Cortex of kidney (tissue), 1 donor: ENCODE results near the gene DACH2.

Experiments
- DNase-seq: peaks from one replicate; lab custom pipeline; 2025; lab: John Stamatoyannopoulos, UW

DACH2 gene

DNA sequence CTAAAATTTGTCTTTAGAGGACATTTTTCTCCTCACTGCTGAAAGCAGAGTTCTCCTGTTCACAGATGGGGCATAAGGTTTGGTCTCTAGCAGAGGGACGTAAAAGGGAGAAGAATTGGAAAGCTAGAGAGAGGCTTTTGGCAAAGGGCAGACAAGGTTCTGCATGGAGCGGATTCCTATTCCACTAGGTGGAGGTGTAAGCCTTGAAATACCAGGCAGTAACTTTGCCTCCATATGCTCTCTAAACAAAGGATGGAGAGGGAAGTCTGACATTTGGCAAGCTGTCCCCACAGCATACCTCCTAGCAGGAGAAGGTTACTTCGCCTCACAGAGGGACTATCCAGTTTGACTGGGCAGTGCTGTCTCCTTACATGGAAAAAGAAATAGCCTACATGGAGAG lies 174.7 kb downstream of the DACH2 start:
- DNase-seq = no peak

DNA sequence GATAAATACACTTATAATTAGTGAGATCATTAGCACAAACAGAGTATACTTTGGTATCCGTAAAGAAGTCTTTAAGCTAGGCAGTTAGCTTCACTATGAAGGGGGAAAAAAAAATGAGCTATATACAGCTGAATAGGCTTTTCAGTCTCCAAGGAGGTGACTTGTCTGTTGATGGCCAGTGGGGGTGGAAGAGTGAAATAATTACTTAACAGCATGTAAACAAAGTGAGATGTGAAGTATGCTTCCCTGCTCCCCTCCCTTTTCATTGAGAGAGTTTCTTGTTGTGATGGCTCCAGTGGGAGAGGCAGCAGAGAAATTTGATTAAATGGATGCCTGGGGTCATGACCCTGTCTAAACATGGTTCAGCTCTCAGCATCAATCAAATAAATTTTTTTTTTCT lies 180.9 kb downstream of the DACH2 start:
- DNase-seq = no peak

DNA sequence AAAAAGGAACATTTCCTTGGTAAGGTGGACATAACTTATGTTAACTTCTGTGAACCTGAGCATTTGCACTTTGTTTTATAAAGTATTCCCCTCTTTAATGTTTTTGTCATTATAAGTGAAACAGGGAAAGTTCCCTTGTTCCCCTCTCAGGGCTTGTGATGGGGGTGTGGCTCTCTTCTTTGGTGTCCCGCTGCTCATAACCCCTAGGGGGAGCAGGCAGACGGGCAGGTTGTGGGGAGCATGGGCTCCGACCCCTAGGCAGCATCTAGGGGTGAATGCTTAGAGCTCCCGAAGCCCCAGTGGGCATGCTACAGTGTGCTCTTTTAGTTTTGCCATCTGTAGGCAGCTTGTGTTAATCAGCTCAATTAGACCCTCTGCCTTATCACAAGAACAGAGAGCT lies 200.4 kb downstream of the DACH2 start:
- no peak for DNase-seq

DNA sequence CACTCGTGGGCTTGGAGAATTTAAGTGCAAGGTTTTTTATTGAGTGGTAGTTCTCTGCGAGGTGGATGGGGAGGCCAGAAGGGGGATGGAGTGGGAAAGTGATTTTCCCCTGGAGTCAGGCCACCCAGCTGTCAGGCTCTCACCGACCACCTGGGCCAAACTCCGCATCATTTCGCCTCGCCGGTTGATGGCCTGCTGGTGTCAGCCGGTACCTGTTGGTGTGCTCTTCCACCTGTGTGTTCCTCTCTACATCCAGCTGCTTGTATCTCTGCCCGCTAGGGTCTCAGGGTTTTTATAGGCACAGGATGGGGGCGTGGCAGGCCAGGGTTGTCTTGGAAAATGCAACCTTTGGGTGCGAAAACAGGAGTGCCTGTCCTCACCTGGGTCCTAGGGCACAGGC lies 200.9 kb downstream of the DACH2 start:
- DNase-seq = no peak

DNA sequence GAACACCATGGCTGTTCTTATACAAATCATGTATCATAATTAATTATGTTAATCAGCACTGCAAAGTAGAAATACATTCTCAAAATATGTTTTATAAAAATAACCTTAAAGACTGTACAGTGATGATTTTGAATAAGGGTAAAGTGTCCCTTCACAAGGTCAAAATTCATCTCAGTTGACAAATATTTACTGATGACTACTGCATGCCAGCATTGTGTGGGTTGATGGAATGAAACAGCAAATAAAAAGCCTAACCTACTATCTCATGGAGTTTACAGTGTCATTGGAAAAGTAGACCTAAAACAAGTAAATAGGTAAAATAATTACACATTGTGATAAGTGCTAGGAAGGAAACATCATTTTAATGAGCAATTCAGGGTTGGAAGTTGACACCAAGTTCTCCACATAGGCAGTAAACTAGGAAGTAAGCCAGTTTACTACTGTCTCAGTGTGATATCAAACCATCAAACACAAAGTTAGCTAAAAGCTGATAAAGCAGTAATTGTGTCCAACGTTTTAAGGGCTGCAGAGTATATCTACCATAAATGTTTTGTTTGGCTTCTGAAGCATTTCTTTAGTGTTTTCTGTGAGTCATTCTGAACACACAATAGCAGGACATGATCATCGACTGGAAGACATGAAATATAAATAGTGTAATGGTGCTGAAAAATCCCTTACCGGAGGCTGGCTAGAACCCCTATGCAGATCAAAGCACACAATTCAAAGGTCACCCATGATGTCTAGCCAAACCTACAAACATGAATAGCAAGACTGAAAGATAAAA lies 221.8 kb downstream of the DACH2 start:
- DNase-seq = no peak

DNA sequence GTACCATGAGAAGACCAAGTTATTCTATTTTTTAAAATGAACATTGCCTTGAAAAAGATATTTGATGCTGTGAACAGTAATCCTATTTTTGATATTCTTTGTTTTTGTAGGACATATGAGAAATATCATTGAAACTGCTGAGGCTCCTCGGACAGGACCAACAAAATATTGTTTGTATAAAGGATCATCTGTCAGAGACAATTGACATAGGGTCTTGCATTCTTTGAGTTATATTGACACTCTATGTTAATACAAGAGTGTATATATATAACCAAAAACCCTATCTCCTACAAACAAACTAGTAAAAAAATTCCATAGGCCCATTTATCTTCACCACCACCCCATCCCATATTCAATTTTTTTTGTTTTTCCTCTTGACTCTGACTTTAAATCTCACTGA lies 222.7 kb downstream of the DACH2 start:
- DNase-seq = no peak

DNA sequence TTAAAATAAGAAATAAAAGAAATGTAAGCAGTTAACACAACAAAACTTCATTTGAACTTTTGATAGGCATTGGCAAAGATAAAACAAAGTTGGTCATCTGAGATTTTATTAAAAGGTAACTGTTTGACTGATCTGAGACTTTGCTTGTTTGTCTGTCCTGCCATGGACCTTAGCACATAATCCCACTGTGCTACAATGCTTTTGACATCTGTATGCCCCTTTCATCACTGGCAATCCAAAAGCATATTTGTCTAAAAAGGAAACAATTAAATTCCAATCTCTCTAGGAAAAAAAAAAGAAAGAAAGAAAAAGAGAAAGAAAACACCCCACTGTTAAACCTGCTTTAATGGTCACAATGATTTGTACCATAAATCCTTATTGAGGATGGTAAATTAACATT lies 231.0 kb downstream of the DACH2 start:
- no peak for DNase-seq

DNA sequence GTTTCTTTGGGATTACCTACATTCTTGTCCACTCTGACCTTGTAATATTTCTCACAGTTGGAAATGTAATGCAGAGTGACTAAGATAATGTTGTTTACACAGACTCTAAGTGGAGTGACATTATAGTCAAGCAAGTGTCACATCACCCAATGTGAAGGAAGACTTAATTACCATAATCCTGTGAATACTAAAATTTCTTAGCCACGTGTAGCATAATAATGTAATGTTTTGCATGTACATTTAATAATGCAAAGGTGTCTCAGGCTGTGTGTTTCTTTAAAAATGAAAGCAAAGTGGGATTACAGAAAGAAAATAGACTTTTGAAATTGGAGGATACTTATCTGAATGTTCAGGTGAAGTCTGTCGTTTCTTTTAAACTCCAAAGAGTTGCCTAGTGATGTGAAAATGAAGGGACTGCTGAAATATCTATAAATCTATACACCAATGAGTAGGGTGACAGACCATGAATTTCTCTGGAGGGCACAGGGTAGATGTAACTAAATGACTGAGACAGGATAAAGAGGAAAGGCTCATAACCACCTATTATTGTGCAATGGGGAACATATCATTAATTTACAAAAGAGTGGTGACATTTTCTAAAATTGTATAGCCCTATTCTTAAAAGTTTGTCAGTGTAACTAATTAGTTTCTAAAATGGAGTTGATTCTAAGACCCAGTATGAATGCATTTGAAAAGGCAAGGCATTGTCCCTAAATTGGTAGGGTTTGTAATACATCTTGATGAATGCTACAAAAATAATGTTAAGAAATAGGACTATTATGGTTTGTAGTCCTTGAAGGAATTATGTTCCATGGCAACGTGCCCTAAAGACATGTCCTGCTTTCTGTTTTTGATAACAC lies 235.7 kb downstream of the DACH2 start:
- DNase-seq = no peak

DNA sequence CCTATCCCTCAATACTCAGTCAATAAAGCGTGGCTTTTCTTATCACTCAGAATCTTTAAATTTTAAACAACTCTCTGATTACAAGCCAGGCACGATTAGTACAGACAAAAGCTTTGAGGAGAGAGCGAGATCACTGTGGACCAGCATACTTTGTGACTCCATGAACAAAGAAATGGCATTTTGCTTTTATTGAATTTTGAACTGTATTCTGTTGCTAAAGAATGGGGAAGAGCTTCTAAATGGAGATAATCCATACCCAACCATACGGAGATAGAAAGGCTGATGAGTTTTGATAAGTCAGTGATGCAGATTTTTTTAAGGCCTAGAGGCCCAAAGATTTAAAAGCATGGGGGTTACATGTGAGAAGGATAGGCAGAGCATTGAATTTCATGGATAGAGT lies 259.1 kb downstream of the DACH2 start:
- DNase-seq = no peak

DNA sequence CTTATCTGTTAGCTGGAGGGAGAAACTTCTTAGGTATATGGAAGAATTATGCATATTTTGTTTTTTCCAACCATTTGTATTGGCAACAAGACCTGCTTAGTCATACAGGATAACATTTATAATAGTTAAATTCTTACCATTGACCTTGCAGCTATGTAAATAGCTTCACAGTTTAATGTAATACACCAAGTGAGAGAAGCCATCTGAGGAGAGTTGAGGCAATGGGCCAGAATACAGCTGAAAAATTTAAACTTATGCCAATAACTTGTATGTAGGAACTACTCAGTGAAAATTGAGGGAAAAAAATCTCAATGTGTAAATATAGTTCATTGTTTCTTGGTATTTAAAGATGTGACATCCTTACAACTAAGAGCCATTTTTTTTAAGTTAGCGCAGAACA lies 273.5 kb downstream of the DACH2 start:
- no peak for DNase-seq

DNA sequence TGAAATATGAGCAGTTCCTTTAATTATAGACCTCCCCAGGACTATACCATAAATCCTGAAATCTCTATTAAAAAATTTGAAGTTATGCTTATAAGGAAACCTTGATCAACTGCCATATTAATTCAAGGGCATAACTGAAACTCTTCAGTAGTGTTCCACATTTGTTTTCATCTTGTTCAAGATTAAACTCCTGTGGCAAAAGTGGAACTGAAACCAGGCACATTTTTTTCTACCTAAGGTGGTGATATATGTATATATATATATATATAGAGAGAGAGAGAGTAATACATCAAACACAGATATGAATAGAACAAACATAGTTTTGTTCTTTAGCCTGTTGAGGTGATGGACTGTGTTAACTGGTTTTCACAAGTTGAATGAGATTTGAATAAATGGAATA lies 287.9 kb downstream of the DACH2 start:
- DNase-seq = no peak

DNA sequence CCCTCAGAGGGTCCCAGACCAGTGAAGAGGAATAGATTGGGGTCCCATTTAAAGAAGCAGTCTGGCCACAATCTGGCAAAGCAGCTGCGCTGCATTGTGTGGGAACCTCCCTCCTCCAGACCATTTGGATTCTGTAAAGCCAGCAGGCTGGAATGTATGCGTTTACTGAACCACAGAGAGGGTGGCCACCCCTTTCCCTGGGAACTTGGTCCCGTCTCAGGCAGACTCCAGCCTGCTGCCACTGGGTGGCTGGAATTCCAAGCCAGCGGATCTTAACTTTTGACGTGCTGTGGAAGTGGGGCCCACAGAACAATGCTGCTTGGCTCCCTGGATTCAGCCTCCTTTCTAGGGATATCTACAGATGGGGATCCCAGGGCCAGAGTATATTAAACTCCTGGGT lies 307.2 kb downstream of the DACH2 start:
- no peak for DNase-seq

DNA sequence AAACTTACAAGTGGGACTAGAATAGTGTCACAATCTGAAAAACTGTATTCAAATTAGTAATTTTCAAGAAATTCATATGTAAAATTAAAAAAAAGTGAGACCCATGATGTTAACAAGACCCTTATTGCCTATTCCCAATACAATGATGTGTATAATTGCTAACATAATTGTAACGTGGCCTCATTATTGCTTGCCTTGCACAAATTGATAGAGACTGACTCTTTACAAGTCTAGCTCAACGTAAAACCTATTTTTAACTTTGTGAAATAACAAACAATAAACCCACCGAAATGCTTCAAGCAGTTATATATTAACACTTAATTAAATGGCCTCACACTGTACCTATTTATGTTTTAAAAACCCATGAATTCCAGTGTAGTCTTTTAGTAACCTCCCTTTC lies 312.5 kb downstream of the DACH2 start:
- DNase-seq = no peak

DNA sequence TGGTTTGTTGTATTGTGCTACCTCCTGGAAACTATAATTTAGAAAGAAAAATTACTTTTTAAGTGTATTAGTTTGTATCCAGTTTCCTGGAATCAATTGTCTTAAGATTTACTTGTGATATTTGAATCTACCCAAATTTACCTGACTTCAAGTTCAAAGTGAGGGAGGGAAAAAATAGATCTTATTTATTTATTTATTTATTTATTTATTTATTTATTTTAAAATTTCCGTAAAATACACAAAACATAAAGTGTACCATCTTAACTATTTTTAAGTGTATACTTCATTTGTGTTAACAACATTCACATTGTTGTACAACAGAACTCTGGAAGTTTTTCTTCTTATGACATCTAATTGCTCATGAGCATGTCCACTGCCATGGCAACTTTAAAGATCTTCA lies 356.0 kb downstream of the DACH2 start:
- no peak for DNase-seq

DNA sequence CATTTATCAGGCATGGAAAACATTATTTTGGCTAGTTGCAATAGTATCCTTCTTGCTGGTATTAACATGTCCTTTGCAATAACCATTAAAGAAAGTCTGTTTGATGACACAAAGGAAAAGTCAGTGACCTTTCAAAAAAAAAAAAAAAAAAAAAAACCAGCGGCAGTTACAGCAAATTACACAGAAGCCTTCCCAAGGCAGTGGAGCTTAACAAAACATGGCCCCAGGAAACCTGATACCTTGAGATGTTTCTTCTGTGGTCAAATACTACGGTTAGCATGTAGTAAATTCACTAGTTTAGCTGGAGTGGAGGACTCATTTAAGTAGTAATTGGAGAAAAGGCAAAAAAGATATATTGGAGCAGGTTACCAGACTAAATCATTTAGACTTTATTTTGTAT lies 359.1 kb downstream of the DACH2 start:
- DNase-seq = no peak

DNA sequence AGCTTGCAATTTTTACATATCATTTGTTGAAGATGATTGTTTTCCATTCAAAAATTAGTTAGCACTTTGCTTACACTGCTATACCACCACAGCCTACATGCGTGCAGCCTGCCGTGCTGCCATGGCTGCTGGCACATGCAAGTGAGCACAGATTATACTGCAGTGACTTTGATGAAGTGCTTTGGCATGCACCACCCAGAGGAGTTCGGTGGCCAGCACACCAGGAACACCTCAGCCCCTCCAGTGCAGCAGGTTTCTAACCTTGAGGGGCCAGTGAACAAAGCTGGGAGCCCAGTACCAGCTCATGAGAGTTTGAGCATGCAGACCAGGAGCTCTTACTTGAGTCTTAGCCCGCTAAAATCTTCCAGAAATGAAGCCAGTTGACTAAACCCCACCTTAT lies 431.5 kb downstream of the DACH2 start:
- no peak for DNase-seq

DNA sequence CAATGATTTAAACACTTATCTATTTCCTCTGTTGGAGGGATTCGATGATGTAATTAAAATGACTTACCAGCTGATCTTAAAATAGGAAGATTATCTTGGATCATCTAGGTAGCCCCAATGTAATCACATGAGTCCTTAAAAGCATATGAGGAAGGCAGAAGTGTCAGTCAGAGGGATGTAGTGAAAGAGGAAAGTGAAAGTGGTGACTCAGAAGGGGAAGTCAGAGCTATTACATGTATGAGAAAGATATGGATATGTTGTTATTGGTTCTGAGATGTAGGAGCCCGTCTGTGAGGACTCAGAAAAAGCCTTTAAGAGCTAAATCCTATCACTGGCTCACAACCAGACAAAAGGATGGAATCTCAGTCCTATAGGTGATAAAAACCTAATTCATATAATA lies 456.4 kb downstream of the DACH2 start:
- DNase-seq = no peak

DNA sequence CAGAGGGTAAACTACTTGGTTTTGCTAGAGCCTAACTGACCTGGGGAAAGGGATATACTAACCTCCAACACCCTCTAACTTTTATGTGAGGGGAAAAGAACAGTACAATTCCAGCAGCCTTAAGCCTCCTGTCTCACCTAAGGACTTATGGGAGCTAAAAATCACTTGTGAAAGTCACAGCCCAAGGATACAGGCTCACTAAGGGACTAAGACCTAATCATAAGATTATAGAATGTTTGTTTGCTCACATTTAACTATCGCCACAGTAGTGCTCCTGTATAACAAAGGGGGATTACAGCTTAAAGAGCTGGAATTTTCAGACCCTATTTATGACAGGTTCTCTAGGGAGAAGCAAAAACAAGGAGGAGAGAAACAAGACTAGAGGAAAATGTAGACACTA lies 548.7 kb downstream of the DACH2 start:
- no peak for DNase-seq

DNA sequence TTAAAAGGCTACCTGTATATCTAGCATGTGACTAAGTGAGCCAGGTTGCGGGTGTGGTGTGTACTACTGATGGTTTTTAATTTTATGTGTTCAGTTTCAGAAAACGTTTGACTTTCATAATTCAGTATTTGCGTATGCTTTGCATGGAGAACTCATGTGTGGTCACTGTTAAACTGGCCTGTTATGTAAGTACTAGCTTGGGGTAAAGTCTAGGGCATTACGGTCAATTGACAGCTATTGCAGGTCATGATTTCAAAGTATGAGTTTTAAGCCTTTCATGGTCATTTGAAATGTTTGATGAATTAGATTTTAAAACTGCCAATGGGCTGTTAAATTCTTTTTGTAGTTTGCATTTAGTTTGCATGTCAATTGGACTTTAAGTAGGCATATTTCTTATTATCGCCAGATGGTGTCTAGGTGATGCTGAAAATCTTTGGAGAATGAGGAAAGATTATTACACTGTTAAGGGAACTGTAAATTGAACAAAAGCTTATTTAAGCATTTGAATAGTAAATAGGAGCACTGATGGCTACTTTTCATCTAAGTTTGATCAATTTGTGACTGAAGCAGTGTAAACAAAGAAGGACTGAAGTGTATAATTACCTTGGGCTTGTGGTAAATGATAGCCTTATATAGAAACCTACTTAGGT lies 563.4 kb downstream of the DACH2 start:
- DNase-seq = no peak

DNA sequence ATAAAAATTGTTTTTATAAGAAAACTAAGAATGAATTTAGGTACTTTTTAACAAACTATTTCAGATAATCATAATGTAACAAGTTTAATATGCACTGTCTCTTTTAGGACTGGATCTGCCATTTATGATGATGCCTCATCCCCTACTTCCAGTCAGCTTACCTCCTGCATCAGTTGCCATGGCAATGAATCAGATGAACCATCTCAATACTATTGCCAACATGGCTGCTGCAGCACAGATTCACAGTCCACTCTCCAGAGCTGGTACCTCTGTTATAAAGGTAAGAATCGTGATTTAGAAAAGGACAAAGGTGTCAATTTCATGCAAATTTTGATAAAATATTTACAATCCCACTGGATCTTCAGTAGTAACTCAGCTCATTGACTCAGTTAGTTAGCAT lies 566.2 kb downstream of the DACH2 start:
- no peak for DNase-seq

DNA sequence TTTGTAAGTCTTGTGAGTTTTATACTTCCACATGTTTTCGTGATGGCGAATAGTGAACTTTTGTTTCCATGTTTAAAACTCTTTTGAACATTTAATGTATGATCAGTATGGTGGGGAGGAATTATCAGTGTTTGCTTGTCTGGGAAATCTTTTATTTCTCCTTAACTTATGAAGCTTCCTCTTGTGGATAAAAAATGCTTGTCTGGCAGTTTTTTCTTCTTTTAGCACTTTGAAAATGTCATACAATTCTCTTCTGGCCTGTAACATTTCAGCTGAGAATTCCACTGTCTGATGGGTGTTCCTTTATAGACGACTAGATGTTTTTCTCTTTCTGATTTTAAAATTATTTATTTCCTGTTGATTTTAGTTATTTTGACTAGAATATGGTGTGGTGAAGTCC lies 576.0 kb downstream of the DACH2 start:
- DNase-seq = no peak

DNA sequence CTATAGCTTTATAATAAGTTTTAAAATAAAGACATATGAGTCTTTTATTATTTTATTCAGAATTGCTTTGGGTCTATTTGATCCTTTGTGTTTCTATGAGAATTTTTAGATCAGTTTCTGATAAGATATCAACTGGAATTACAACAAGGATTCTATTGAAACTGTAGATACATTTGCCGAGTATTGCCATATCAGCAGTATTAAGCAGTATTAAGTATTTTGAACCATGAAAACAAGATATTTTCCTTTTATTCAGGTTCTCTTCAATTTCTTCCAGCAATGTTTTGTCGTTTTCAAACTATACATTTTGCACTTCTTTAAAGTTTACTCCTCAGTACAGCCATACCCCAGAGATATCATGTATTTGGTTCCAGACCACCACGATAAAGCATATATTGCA lies 598.8 kb downstream of the DACH2 start:
- DNase-seq = no peak

DNA sequence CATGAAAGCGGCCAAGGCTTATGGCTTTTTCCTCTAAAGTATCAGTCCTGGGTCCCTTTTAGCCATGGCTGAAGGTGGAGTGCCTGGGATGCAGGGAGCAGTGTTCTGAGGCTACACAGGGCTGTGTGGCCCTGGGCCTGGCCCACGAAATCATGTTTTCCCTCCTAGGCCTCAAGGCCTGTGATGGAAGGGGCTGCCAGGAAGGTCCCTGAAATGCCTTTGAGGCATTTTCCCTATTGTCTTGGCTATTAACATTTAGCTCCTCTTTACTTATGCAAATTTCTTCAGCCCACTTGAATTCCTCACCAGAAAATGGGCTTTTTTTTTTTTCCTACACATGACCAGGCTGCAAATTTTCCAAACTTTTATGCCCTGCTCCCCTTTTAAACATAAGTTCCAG lies 657.0 kb downstream of the DACH2 start:
- no peak for DNase-seq
